WI38 (cell line): ENCODE measurements around the gene RTL1.

Experiments
- H3K4me3 ChIP-seq: 2 replicates; pipeline ENCODE4 v1.5.1; 2011; ENCODE audit warnings: low read depth, mild to moderate bottlenecking, control low read depth, low read length
- CTCF ChIP-seq: IDR thresholded peaks from 2 replicates; pipeline ENCODE4 v1.5.1; 2012; ENCODE audit warnings: low read depth, mild to moderate bottlenecking, control low read depth, low read length

The RTL1 gene

GRCh38 chr14:100857233-100857922 is 46.1 kb downstream of the RTL1 start:
- no peak overlapping the region for H3K4me3 ChIP-seq
- no peak for TF ChIP-seq CTCF

GRCh38 chr14:100856056-100856950 is 47.2 kb downstream of the RTL1 start:
- no peak for TF ChIP-seq CTCF
- H3K4me3 ChIP-seq = no peak overlapping the region

- no peak for TF ChIP-seq CTCF
- H3K4me3 ChIP-seq = no peak overlapping the region
These were observed 48.1 kb downstream of the RTL1 start for GRCh38 chr14:100855256-100855930.

GRCh38 chr14:100854435-100854834 is 49.1 kb downstream of the RTL1 start:
- TF ChIP-seq CTCF = no peak
- no peak overlapping the region for H3K4me3 ChIP-seq

GRCh38 chr14:100851946-100852620 is 51.4 kb downstream of the RTL1 start:
- no peak for TF ChIP-seq CTCF
- no peak overlapping the region for H3K4me3 ChIP-seq

GRCh38 chr14:100851586-100851916 is 52.0 kb downstream of the RTL1 start:
- no peak overlapping the region for H3K4me3 ChIP-seq
- no peak for TF ChIP-seq CTCF
